ENCODE results near the gene CAPNS1. TPM values are rescaled to one million over a fixed set of nuclear protein-coding genes. Genes with fewer than 3 reads are reported as not detected.

CAPNS1 gene
- polyA plus RNA-seq, 3 donors: 239 to 740 (median 282) TPM

GRCh38 chr19:36093687-36094086 is 46.2 kb upstream of the CAPNS1 start:
- no peaks in the 10 kb centered on the region for H3K79me2 ChIP-seq (ENCODE audit: insufficient read depth, low read length)
- no peak for TF ChIP-seq CTCF (IDR thresholded peaks at IDR 0.05)
- H3K27ac ChIP-seq (ENCODE audit: low read depth in 1 of 2, low read length in 2 of 2): no peak overlapping the region
- peaks cover 0 to 2% (median 0%) of the 10 kb centered on the region in 3 donors for H3K27me3 Mint-ChIP-seq (ENCODE audit: low read depth in 3 of 3)
- no peak overlapping the region for H3K9ac ChIP-seq (ENCODE audit: insufficient read depth, low read length, poor library complexity, severe bottlenecking)
- H3K4me1 Mint-ChIP-seq: no peaks in the 10 kb centered on the region
- no peak for DNase-seq
- H4K20me1 ChIP-seq (ENCODE audit: insufficient read depth, low read length): no peaks in the 10 kb centered on the region
- H3K4me1 ChIP-seq (ENCODE audit: control insufficient read depth in 1 of 2, insufficient read depth in 2 of 2, low read length in 2 of 2): no peaks in the 10 kb centered on the region
- no peaks in the 10 kb centered on the region for H3K9me3 ChIP-seq (replicated peaks in 1 of 2; ENCODE audit: control insufficient read depth in 1 of 2, insufficient read depth in 1 of 2, low read length in 2 of 2)
- H2AFZ ChIP-seq (ENCODE audit: insufficient read depth, low read depth, low read length, poor library complexity, severe bottlenecking): no peak overlapping the region
- intact Hi-C loops (cut with micrococcal nuclease): no loop called here
- H3K27ac Mint-ChIP-seq: peak overlapping the region in 2 of 7 donors; percentile 11 to 26
- WGBS (ENCODE audit: insufficient coverage): 85% methylated on average over 2 of the region's 6 CpGs
- H3K36me3 Mint-ChIP-seq: peaks cover 45 to 96% of the 10 kb centered on the region in 2 donors
- H3K27me3 ChIP-seq (ENCODE audit: control insufficient read depth in 2 of 2, insufficient read depth in 2 of 2, low read length in 2 of 2): no peaks in the 10 kb centered on the region
- H3K36me3 ChIP-seq (replicated peaks in 1 of 2; ENCODE audit: control insufficient read depth in 1 of 2, insufficient read depth in 2 of 2, low read length in 2 of 2): peaks cover 38 to 81% of the 10 kb centered on the region in 2 donors
- H3K4me2 ChIP-seq (replicated peaks; ENCODE audit: extremely low read depth, low read length, poor library complexity, severe bottlenecking): no peak overlapping the region
- H3K4me3 ChIP-seq (replicated peaks in 1 of 3; ENCODE audit: low read depth in 2 of 3, low read length in 3 of 3): no peak overlapping the region
- H3K9me3 Mint-ChIP-seq: no peaks in the 10 kb centered on the region
- no peak overlapping the region for H3K4me3 Mint-ChIP-seq

- no peak overlapping the region for H3K9ac ChIP-seq (ENCODE audit: insufficient read depth, low read length, poor library complexity, severe bottlenecking)
- H4K20me1 ChIP-seq (ENCODE audit: insufficient read depth, low read length): no peaks in the 10 kb centered on the region
- H3K4me3 Mint-ChIP-seq: no peak overlapping the region
- WGBS (ENCODE audit: insufficient coverage): 100% methylated on average over 3 of the region's 6 CpGs
- H3K36me3 Mint-ChIP-seq: peaks cover 30 to 88% of the 10 kb centered on the region in 2 donors
- no peaks in the 10 kb centered on the region for H3K9me3 Mint-ChIP-seq
- no peaks in the 10 kb centered on the region for H3K4me1 ChIP-seq (ENCODE audit: control insufficient read depth in 1 of 2, insufficient read depth in 2 of 2, low read length in 2 of 2)
- peaks cover 44 to 80% of the 10 kb centered on the region in 2 donors for H3K36me3 ChIP-seq (replicated peaks in 1 of 2; ENCODE audit: control insufficient read depth in 1 of 2, insufficient read depth in 2 of 2, low read length in 2 of 2)
- H3K27me3 ChIP-seq (ENCODE audit: control insufficient read depth in 2 of 2, insufficient read depth in 2 of 2, low read length in 2 of 2): no peaks in the 10 kb centered on the region
- H3K27ac Mint-ChIP-seq: peak overlapping the region in 3 of 7 donors; percentile 0 to 32 (median 20)
- H3K27me3 Mint-ChIP-seq (ENCODE audit: low read depth in 3 of 3): peaks cover 0 to 2% (median 0%) of the 10 kb centered on the region in 3 donors
- DNase-seq: no peak
- H3K4me2 ChIP-seq (replicated peaks; ENCODE audit: extremely low read depth, low read length, poor library complexity, severe bottlenecking): no peak overlapping the region
- H3K9me3 ChIP-seq (replicated peaks in 1 of 2; ENCODE audit: control insufficient read depth in 1 of 2, insufficient read depth in 1 of 2, low read length in 2 of 2): no peaks in the 10 kb centered on the region
- intact Hi-C loops (cut with micrococcal nuclease): no loop called here
- no peak overlapping the region for H3K4me3 ChIP-seq (replicated peaks in 1 of 3; ENCODE audit: low read depth in 2 of 3, low read length in 3 of 3)
- no peak overlapping the region for H3K27ac ChIP-seq (ENCODE audit: low read depth in 1 of 2, low read length in 2 of 2)
- H2AFZ ChIP-seq (ENCODE audit: insufficient read depth, low read depth, low read length, poor library complexity, severe bottlenecking): no peak overlapping the region
- no peak for TF ChIP-seq CTCF (IDR thresholded peaks at IDR 0.05)
- H3K4me1 Mint-ChIP-seq: no peaks in the 10 kb centered on the region
- no peaks in the 10 kb centered on the region for H3K79me2 ChIP-seq (ENCODE audit: insufficient read depth, low read length)
Observed at GRCh38 chr19:36097036-36097435, 42.8 kb upstream of the CAPNS1 start.
